Heart left ventricle (tissue), 16 donors: Measurements from ENCODE around the gene ADGRB2. TPM values are rescaled to one million over a fixed set of nuclear protein-coding genes. Genes with fewer than 3 reads are reported as not detected.

Experiments used
- ATAC-seq, 4 donors: fragments of 200-7000 bp; cut with Tn5 transposase; one replicate each; pipeline ENCODE4 v1.9.1; 2020 to 2022; ENCODE audit warnings: moderate library complexity in 4 of 4, mild to moderate bottlenecking in 3 of 4, moderate number of reproducible peaks in 1 of 4
- DNase-seq, 5 donors: peaks; one replicate each; pipeline ENCODE4 v3.0.0-alpha.2; 2020
- H3K27ac ChIP-seq, 12 donors: fragments of 200-600 bp; sonication (generic) in 4 of 12; one replicate each; pipeline versions ENCODE4 v1.5.0 to v1.8.0; 2016 to 2022; ENCODE audit warnings: mild to moderate bottlenecking in 2 of 12
- H3K27me3 ChIP-seq, 9 donors: fragments of 200-600 bp; sonication (generic) in 2 of 9; one replicate each; pipeline versions ENCODE4 v1.5.1 to v1.8.0; 2016 to 2022; ENCODE audit warnings: mild to moderate bottlenecking in 3 of 9
- H3K36me3 ChIP-seq, 9 donors: fragments of 200-600 bp; sonication (generic) in 2 of 9; one replicate each; pipeline versions ENCODE4 v1.5.0 to v1.8.0; 2018 to 2022; ENCODE audit warnings: mild to moderate bottlenecking in 2 of 9
- H3K4me1 ChIP-seq, 12 donors: fragments of 200-600 bp; sonication (generic) in 4 of 12; one replicate each; pipeline versions ENCODE4 v1.5.0 to v1.8.0; 2016 to 2022; ENCODE audit warnings: mild to moderate bottlenecking in 3 of 12
- H3K4me3 ChIP-seq, 12 donors: fragments of 200-600 bp; sonication (generic) in 4 of 12; one replicate each; pipeline versions ENCODE4 v1.5.0 to v1.8.0; 2017 to 2022; ENCODE audit warnings: mild to moderate bottlenecking in 9 of 12, moderate library complexity in 4 of 12
- H3K9me3 ChIP-seq, 12 donors: fragments of 200-600 bp; sonication (generic) in 4 of 12; one replicate each; pipeline versions ENCODE4 v1.5.0 to v1.8.0; 2016 to 2022; ENCODE audit warnings: mild to moderate bottlenecking in 1 of 12
- POLR2A ChIP-seq, 2 donors: fragments of 450-650 bp; IDR thresholded peaks; one replicate each; pipeline ENCODE4 v1.6.1; 2017; ENCODE audit warnings: antibody characterized with exemption in 2 of 2, mild to moderate bottlenecking in 2 of 2, moderate library complexity in 2 of 2
- WGBS, 4 donors: extraction: QIAGEN DNeasy Blood & Tissue Kit in 2 of 4; methylation state at CpG; one replicate each; pipeline versions ENCODE4 v1.1.5 to v1.1.7; 2013 to 2018; 5-methylcytosine and 5-hydroxymethylcytosine counted together
- intact Hi-C, 10 donors: fragments of 100-400 bp; cut with DNase I; formaldehyde crosslinking; loops; one replicate each; pipeline versions ENCODE4 v1.11.1 to v1.14.2; 2022
- polyA plus RNA-seq, 2 donors: library from polyadenylated mRNA; stranded (reverse); fragments of 200-250 nt; gene quantifications; one replicate each; pipeline ENCODE4 v1.2.3, GENCODE V29; 2013
- total RNA-seq, 9 donors: library from RNA; depleted of rRNA in 2 of 9; stranded (reverse); fragments of >200 nt in 2 of 9; fragmentation: NEBNext Ultra II Directional in 3 of 9; extraction: Animal tissue kit (Norgen Biotek cat#: 25700) in 3 of 9; gene quantifications; one replicate each; pipeline versions ENCODE4 v1.1.0 to v1.2.4, GENCODE V29; 2016 to 2023
- TF ChIP-seq, protein P1 (sequence below), 12 donors: fragments of 200-600 bp; sonication (generic) in 4 of 12; IDR thresholded peaks; one replicate each; pipeline versions ENCODE4 v1.5.0 to v1.8.0; 2018 to 2022; ENCODE audit warnings: antibody characterized with exemption in 12 of 12, mild to moderate bottlenecking in 5 of 12
- donor health status: ischemic (EF 13 %, LVEDD 7.1; RV severe dilation, severe dysfunction).
- donor health status: healthy with polysubstance abuse.
- donor health status: DM: no; HTN: yes; CAD: no.
- donor health status: DM: no; HTN: no; CAD: no.
- donor health status: ischemic (EF 25% LVEDD 6.9; RV normal size, moderate dysfunction).
- donor health status: ischemic (EF 25% LVEDD 5.7; RV mildly dilated, moderate dysfunction).
- donor health status: healthy.
- donor health status: DM: yes; HTN: yes; CAD: no.
- donor health status: ischemic (EF 35%, LVEDD 5.7; RV mildly dilated, moderate dysfunction).
- donor health status: nonischemic (EF 11% LVEDD 7.7; RV severe dilation, severe dysfunction).
- donor health status: DM: yes; HTN: yes; CAD: no.
- donor health status: PGD.
- donor health status: ischemic (EF 29% LVEDD 5.4; RV normal size, mild dysfunction).
- donor health status: nonischemic (EF 23%, LVEDD 6.1; RV moderate dilation, normal function).

ADGRB2 gene
- total and polyA plus RNA-seq, 11 donors: 1.1 to 18.5 (median 9.6) TPM

DNA sequence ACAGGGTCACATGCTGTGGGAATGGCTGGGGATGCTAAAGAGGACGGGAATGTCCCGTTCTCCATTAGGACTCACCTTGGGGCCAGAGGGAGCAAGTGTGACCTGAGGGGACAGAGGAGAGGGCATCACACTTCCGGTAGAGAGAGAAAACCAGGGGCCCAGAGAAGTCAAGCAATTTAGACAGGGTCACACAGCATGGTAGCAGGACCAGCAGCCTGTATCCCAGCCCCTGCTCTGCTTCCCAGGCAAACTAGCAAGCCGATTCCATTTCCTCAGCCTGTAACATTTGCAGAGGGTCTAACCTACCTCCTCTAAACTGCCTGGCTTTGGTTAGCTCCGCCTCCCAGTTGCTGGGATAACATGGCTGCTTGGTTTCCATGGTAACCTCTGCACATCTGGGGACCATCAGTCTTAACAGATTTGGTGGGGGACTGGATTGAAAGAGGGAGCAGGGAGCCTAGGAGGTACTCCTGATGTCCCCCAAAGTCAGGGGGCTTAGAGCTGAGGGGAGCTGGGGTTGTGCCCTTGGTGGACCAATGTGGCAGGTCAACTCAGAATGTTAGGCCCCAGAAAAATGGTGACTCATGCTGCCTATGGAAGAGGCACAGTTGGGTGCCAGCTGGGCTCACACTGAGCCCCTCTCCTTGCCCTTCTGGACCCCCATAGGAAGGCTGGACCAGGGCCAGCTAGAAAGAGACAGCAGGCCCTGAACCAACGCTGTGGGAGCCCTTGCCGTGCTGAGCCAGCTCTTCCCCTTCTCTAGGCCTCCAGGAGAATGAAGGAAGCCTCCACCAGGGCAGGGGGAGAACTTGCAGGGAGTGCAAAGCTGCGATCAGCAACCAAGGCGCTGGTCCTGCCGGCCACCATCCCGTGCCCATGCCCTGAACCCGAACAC lies 69.8 kb downstream of the ADGRB2 start:
- DNase-seq (no peak), ATAC-seq (no peak)
- no peaks in the 10 kb centered on the region for H3K27me3 ChIP-seq
- no peak for TF ChIP-seq POLR2A (IDR thresholded peaks at IDR 0.05)
- TF ChIP-seq, protein P1, sequence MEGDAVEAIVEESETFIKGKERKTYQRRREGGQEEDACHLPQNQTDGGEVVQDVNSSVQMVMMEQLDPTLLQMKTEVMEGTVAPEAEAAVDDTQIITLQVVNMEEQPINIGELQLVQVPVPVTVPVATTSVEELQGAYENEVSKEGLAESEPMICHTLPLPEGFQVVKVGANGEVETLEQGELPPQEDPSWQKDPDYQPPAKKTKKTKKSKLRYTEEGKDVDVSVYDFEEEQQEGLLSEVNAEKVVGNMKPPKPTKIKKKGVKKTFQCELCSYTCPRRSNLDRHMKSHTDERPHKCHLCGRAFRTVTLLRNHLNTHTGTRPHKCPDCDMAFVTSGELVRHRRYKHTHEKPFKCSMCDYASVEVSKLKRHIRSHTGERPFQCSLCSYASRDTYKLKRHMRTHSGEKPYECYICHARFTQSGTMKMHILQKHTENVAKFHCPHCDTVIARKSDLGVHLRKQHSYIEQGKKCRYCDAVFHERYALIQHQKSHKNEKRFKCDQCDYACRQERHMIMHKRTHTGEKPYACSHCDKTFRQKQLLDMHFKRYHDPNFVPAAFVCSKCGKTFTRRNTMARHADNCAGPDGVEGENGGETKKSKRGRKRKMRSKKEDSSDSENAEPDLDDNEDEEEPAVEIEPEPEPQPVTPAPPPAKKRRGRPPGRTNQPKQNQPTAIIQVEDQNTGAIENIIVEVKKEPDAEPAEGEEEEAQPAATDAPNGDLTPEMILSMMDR (IDR thresholded peaks at IDR 0.05): no peak
- peaks cover 0 to 10% (median 0%) of the 10 kb centered on the region in 12 donors for H3K4me1 ChIP-seq
- H3K9me3 ChIP-seq: no peaks in the 10 kb centered on the region
- intact Hi-C loops: no loop called here
- no peak overlapping the region for H3K4me3 ChIP-seq
- peak overlapping the region in 1 of 12 donors; percentile 57 for H3K27ac ChIP-seq
- H3K36me3 ChIP-seq: peaks cover 0 to 55% (median 3%) of the 10 kb centered on the region in 9 donors
- WGBS, 4 donors: 86 to 89% (median 88%) methylated on average over 12 of the region's 12 CpGs

DNA sequence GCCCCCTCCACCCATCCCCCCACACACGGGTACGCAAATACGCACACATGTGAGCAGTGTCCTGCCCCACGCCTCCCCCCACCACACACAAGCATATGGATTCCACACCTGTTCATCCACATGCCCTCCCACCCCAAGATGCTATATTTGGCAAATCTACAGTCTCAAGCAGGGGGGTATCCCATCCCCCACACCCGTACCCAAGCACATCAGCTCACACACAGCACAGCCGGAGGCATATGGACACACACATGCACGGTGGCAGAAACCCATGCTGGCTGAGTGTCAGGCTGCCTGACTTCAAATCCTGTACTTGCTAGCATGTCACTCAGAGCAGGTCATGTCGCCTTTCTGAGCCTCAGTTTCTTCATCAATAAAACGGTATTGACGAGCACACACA lies 70.9 kb downstream of the ADGRB2 start:
- Histone ChIP-seq H3K4me1 (peaks cover 0 to 10% (median 0%) of the 10 kb centered on the region in 12 donors), H3K27me3 (no peaks in the 10 kb centered on the region), H3K36me3 (peaks cover 0 to 58% (median 3%) of the 10 kb centered on the region in 9 donors), H3K4me3 (no peak overlapping the region), H3K9me3 (no peaks in the 10 kb centered on the region), H3K27ac (no peak overlapping the region)
- intact Hi-C loops: no loop called here
- DNase-seq (no peak), ATAC-seq (no peak)
- 85 to 87% (median 85%) methylated on average over 10 of the region's 10 CpGs for WGBS, 4 donors
- TF ChIP-seq POLR2A (IDR thresholded peaks at IDR 0.05): no peak
- TF ChIP-seq, protein P1 (IDR thresholded peaks at IDR 0.05): no peak

DNA sequence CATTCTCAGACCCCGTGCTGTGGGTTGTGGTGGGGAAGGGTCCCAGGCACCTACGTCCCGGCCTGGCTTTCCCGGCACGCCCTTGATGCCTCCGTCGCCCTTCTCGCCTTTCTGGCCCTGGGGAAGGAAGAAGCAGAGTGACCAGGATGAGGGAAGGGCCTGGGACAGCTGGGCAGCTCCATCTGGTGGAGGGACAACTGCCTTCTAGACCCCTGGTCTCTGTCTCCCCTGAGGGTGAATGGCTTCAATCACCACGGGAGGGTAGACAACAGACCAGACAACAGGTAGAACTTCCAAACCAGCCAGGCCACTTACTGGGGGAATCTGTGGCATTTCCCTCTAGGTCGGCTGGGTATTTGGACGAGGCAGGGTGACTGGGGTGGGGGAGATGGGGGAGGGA lies 72.2 kb downstream of the ADGRB2 start:
- intact Hi-C loops: no loop called here
- 79 to 86% (median 85%) methylated on average over 9 to 11 of the region's 11 CpGs for WGBS, 4 donors
- H3K36me3 ChIP-seq: peaks cover 0 to 49% (median 0%) of the 10 kb centered on the region in 9 donors
- H3K27ac ChIP-seq: no peak overlapping the region
- no peak for ATAC-seq
- no peak for DNase-seq
- peaks cover 0 to 10% (median 0%) of the 10 kb centered on the region in 12 donors for H3K4me1 ChIP-seq
- H3K4me3 ChIP-seq: no peak overlapping the region
- no peaks in the 10 kb centered on the region for H3K9me3 ChIP-seq
- no peak for TF ChIP-seq POLR2A (IDR thresholded peaks at IDR 0.05)
- TF ChIP-seq, protein P1 (IDR thresholded peaks at IDR 0.05): no peak
- no peaks in the 10 kb centered on the region for H3K27me3 ChIP-seq

DNA sequence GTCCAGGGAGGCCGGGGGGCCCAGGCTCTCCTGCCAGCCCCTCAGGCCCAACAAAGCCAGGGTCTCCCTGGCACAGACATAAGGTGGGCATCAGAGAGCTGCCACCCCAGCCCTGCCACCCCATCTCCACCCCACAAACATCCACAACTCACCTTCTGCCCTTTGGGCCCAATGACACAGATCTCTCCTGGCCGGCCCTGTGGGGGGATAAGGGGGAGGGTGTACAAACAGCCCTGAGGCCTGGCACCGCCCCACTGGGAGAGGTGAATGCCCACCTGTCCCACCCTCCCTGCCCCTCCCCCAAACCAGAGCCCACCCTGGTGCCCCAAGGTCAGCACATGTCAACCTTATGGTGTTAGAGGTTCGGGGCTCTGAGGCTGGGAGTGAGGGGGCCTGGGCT lies 72.7 kb downstream of the ADGRB2 start:
- no peaks in the 10 kb centered on the region for H3K9me3 ChIP-seq
- WGBS, 4 donors: 92 to 100% (median 96%) methylated on average over 3 to 4 of the region's 4 CpGs
- TF ChIP-seq, protein P1 (IDR thresholded peaks at IDR 0.05): no peak
- TF ChIP-seq POLR2A (IDR thresholded peaks at IDR 0.05): no peak
- ATAC-seq (no peak), DNase-seq (no peak)
- no peak overlapping the region for H3K4me3 ChIP-seq
- H3K27me3 ChIP-seq: no peaks in the 10 kb centered on the region
- peaks cover 0 to 44% (median 0%) of the 10 kb centered on the region in 9 donors for H3K36me3 ChIP-seq
- intact Hi-C loops: no loop called here
- H3K27ac ChIP-seq: no peak overlapping the region
- H3K4me1 ChIP-seq: peaks cover 0 to 7% (median 0%) of the 10 kb centered on the region in 12 donors
